CD4-positive, alpha-beta T cell treated with Interferon gamma for 1 hour (primary cell): ENCODE results near the gene GATD1.
"Not testable (repeated sequence)": the region's sequence is repeated elsewhere in the genome, so short reads cannot be mapped to it uniquely, and the experiment has no call there.

Source experiments
- DNase-seq: peaks from one replicate; pipeline ENCODE4 v3.0.0-alpha.2; 2020

The GATD1 gene

GRCh38 chr11:763073-763463 is 14.2 kb downstream of the GATD1 start:
- no peak for DNase-seq

- no peak for DNase-seq
Measured at GRCh38 chr11:762421-763072, 14.7 kb downstream of the GATD1 start.

- no peak for DNase-seq
Measured at GRCh38 chr11:761526-762108, 15.7 kb downstream of the GATD1 start.

GRCh38 chr11:760236-760635 is 17.1 kb downstream of the GATD1 start:
- DNase-seq = no peak

- no peak for DNase-seq
Measured at GRCh38 chr11:749731-750130, 27.6 kb downstream of the GATD1 start.

- no peak for DNase-seq
Measured at GRCh38 chr11:748007-748359, 29.3 kb downstream of the GATD1 start.

- DNase-seq = peak; percentile 85
Measured at GRCh38 chr11:747158-748006, 29.9 kb downstream of the GATD1 start, which contains the start of gene TALDO1. Gene TALDO1 (plus strand): TSS chr11:747464. CDS start chr11:747482, 18 bp downstream.

GRCh38 chr11:746289-747157 is 30.8 kb downstream of the GATD1 start:
- DNase-seq = no peak

- no peak for DNase-seq
Measured at GRCh38 chr11:745428-745827, 31.9 kb downstream of the GATD1 start.

GRCh38 chr11:742571-743201 is 34.6 kb downstream of the GATD1 start:
- DNase-seq = no peak

- DNase-seq = no peak
Measured at GRCh38 chr11:742156-742546, 35.1 kb downstream of the GATD1 start.

GRCh38 chr11:737899-738298 is 39.4 kb downstream of the GATD1 start:
- not testable (repeated sequence) for DNase-seq

- DNase-seq = no peak
Measured at GRCh38 chr11:737366-737765, 39.9 kb downstream of the GATD1 start.

GRCh38 chr11:734541-734940 is 42.7 kb downstream of the GATD1 start:
- not testable (repeated sequence) for DNase-seq

GRCh38 chr11:733072-733471 is 44.2 kb downstream of the GATD1 start:
- DNase-seq = no peak

- DNase-seq = no peak
Measured at GRCh38 chr11:729492-730074, 47.7 kb downstream of the GATD1 start.

GRCh38 chr11:728901-729491 is 48.3 kb downstream of the GATD1 start:
- no peak for DNase-seq

GRCh38 chr11:727859-728748 is 49.2 kb downstream of the GATD1 start:
- peak; percentile 80 for DNase-seq

- no peak for DNase-seq
Measured at GRCh38 chr11:727281-727701, 50.0 kb downstream of the GATD1 start.
